Measurements from ENCODE around the gene EFHC1.
"Not testable (repeated sequence)": the region's sequence is repeated elsewhere in the genome, so short reads cannot be mapped to it uniquely, and the experiment has no call there.

Gene EFHC1

GRCh38 chr6:52419809-52420667 is at the start of gene EFHC1:
TSS of gene EFHC1 (plus strand) at chr6:52420342. CDS start at chr6:52420411, 69 bp downstream.
- DNase-seq = peak; percentile 98

GRCh38 chr6:52371656-52372191 is 48.4 kb upstream of the EFHC1 start:
- no peak for DNase-seq

GRCh38 chr6:52373151-52373690 is 46.9 kb upstream of the EFHC1 start:
- no peak for DNase-seq

GRCh38 chr6:52374247-52374646 is 45.9 kb upstream of the EFHC1 start:
- DNase-seq = no peak

- no peak for DNase-seq
Observed at GRCh38 chr6:52375780-52376556, 44.2 kb upstream of the EFHC1 start.

GRCh38 chr6:52376763-52377162 is 43.4 kb upstream of the EFHC1 start:
- peak; percentile 49 for DNase-seq

GRCh38 chr6:52377538-52378221 is 42.5 kb upstream of the EFHC1 start:
- DNase-seq = peak; percentile 76

- no peak for DNase-seq
Observed at GRCh38 chr6:52381249-52381648, 38.9 kb upstream of the EFHC1 start.

GRCh38 chr6:52384145-52384766 is 35.9 kb upstream of the EFHC1 start:
- no peak for DNase-seq

GRCh38 chr6:52385074-52385473 is 35.1 kb upstream of the EFHC1 start:
- DNase-seq = peak; percentile 36

- not testable (repeated sequence) for DNase-seq
Observed at GRCh38 chr6:52388119-52388518, 32.0 kb upstream of the EFHC1 start.

- no peak for DNase-seq
Observed at GRCh38 chr6:52388790-52389189, 31.4 kb upstream of the EFHC1 start.

- DNase-seq = no peak
Observed at GRCh38 chr6:52389264-52389625, 30.9 kb upstream of the EFHC1 start.

- no peak for DNase-seq
Observed at GRCh38 chr6:52389626-52390360, 30.3 kb upstream of the EFHC1 start.

GRCh38 chr6:52390361-52390727 is 29.8 kb upstream of the EFHC1 start:
- DNase-seq = no peak

- no peak for DNase-seq
Observed at GRCh38 chr6:52391599-52391998, 28.5 kb upstream of the EFHC1 start.

GRCh38 chr6:52392944-52393343 is 27.2 kb upstream of the EFHC1 start:
- peak; percentile 30 for DNase-seq

GRCh38 chr6:52393780-52394179 is 26.4 kb upstream of the EFHC1 start:
- no peak for DNase-seq

GRCh38 chr6:52394251-52394666 is 25.9 kb upstream of the EFHC1 start:
- DNase-seq = no peak

- no peak for DNase-seq
Observed at GRCh38 chr6:52395969-52396368, 24.2 kb upstream of the EFHC1 start.

GRCh38 chr6:52399511-52400312 is 20.4 kb upstream of the EFHC1 start:
- peak; percentile 58 for DNase-seq

Measured in inflammatory macrophage treated with lipopolysaccharide for 4 hours (primary cell).